HL-60/S4 treated with retinoic acid at 250 ng/mL for 4 days and 3 days (cell line): ENCODE results near the gene DSC1.

Experiments
- in situ Hi-C: fragments of 300-500 bp; cut with MboI; formaldehyde crosslinking; loops from 2 replicates; pipeline ENCODE4 v1.7.0; 2022; ENCODE audit warnings: low sequenced_read_pairs

Gene DSC1

GRCh38 chr18:31116853-31117595 is 45.6 kb downstream of the DSC1 start:
- in situ Hi-C loops: no loop called here

- in situ Hi-C loops: no loop called here
Measured at GRCh38 chr18:31112804-31113203, 49.9 kb downstream of the DSC1 start.

GRCh38 chr18:31105733-31106132 is 56.9 kb downstream of the DSC1 start:
- in situ Hi-C loops: no loop called here

GRCh38 chr18:31104444-31104843 is 58.2 kb downstream of the DSC1 start:
- in situ Hi-C loops: no loop called here

- in situ Hi-C loops: no loop called here
Measured at GRCh38 chr18:31103423-31103822, 59.2 kb downstream of the DSC1 start.

GRCh38 chr18:31102941-31103340 is 59.7 kb downstream of the DSC1 start:
- in situ Hi-C loops: no loop called here

GRCh38 chr18:31102025-31102684 is 60.5 kb downstream of the DSC1 start, which contains the start of gene DSC2:
DSC2 (minus strand) TSS chr18:31102421; CDS start chr18:31101971, 450 bp downstream.
- in situ Hi-C loops: no loop called here

- in situ Hi-C loops: no loop called here
Measured at GRCh38 chr18:31101183-31102024, 61.3 kb downstream of the DSC1 start.

GRCh38 chr18:31100436-31101182 is 62.0 kb downstream of the DSC1 start:
- in situ Hi-C loops: no loop called here

GRCh38 chr18:31099450-31100230 is 63.0 kb downstream of the DSC1 start:
- in situ Hi-C loops: no loop called here

- in situ Hi-C loops: no loop called here
Measured at GRCh38 chr18:31098878-31099277, 63.8 kb downstream of the DSC1 start.

- in situ Hi-C loops: no loop called here
Measured at GRCh38 chr18:31097666-31098065, 65.0 kb downstream of the DSC1 start.

- in situ Hi-C loops: no loop called here
Measured at GRCh38 chr18:31093880-31094279, 68.8 kb downstream of the DSC1 start.

GRCh38 chr18:31093294-31093693 is 69.4 kb downstream of the DSC1 start:
- in situ Hi-C loops: no loop called here

- in situ Hi-C loops: no loop called here
Measured at GRCh38 chr18:31091350-31091749, 71.3 kb downstream of the DSC1 start.

GRCh38 chr18:31088532-31088931 is 74.1 kb downstream of the DSC1 start:
- in situ Hi-C loops: no loop called here

- in situ Hi-C loops: no loop called here
Measured at GRCh38 chr18:31079973-31080372, 82.7 kb downstream of the DSC1 start.
